ENCODE data around the gene GFOD1.

Gene GFOD1

DNA sequence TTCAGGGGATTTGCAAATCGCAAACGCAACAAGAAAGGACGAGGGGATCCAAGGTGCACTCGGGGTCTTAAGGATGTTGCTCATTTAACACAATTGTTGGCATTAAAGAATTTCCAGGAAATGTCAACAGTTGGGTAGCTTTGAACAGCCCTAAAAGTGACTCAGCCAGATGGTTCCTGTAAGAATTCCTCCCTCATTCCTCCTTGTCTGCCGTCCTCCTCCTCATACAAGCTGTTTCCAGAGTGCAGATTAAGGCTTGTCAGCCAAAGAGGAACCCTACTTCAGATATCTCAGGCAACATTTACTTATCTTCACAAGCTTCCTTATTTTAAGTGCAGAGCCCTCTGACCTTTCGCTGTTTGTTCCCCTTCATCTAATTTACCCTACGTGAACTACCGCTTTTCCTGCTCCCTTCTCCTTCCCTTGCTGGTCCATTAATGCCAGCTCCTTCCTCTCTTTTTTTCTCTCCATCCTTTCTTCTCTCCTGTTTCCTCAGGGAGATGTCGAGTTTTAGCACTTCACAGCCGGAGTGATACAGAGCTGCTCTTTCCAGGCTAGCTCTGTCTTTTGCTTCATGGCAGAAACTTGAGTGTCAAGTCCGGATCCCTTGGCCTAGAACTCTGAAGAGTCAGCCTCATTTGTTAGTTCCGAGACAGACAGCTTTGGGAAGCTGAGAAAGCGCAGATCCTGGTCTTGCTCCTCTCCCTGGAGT is 132.9 kb downstream of the GFOD1 start:
- TF ChIP-seq EZH2phosphoT487 (IDR thresholded peaks at IDR 0.05; ENCODE audit: borderline replicate concordance, low read length), result no peak
- TF ChIP-seq, protein P1, sequence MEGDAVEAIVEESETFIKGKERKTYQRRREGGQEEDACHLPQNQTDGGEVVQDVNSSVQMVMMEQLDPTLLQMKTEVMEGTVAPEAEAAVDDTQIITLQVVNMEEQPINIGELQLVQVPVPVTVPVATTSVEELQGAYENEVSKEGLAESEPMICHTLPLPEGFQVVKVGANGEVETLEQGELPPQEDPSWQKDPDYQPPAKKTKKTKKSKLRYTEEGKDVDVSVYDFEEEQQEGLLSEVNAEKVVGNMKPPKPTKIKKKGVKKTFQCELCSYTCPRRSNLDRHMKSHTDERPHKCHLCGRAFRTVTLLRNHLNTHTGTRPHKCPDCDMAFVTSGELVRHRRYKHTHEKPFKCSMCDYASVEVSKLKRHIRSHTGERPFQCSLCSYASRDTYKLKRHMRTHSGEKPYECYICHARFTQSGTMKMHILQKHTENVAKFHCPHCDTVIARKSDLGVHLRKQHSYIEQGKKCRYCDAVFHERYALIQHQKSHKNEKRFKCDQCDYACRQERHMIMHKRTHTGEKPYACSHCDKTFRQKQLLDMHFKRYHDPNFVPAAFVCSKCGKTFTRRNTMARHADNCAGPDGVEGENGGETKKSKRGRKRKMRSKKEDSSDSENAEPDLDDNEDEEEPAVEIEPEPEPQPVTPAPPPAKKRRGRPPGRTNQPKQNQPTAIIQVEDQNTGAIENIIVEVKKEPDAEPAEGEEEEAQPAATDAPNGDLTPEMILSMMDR (IDR thresholded peaks at IDR 0.05; ENCODE audit: low read depth, low read length, poor library complexity, severe bottlenecking), result no peak
- H4K20me1 ChIP-seq (ENCODE audit: control insufficient read depth, insufficient read depth, low read depth, low read length), result no peaks in the 10 kb centered on the region
- no peaks in the 10 kb centered on the region for H3K27me3 ChIP-seq (ENCODE audit: control insufficient read depth, low read length)
- peaks cover 14% of the 10 kb centered on the region for H3F3A ChIP-seq (ENCODE audit: control insufficient read depth, insufficient read depth)
- no peaks in the 10 kb centered on the region for H3K36me3 ChIP-seq (ENCODE audit: control insufficient read depth, low read length)
- peaks cover 40% of the 10 kb centered on the region for H3K4me1 ChIP-seq (ENCODE audit: control insufficient read depth, low read length)
- H3K79me2 ChIP-seq (ENCODE audit: control insufficient read depth, low read length), result no peaks in the 10 kb centered on the region
- peak overlapping the region; percentile 60 for H3K4me3 ChIP-seq (ENCODE audit: low read length)
- H3K9me3 ChIP-seq (ENCODE audit: control insufficient read depth, insufficient read depth, low read length), result no peaks in the 10 kb centered on the region
- H3K27ac ChIP-seq (ENCODE audit: low read depth, low read length), result peak overlapping the region; percentile 77
- peak overlapping the region; percentile 69 for H3K4me2 ChIP-seq (ENCODE audit: low read length)
- H3K9me2 ChIP-seq (replicated peaks; ENCODE audit: control insufficient read depth, low read length), result no peaks in the 10 kb centered on the region

GRCh38 chr6:13352165-13352564 is 135.2 kb downstream of the GFOD1 start:
- Histone ChIP-seq H3F3A (ENCODE audit: control insufficient read depth, insufficient read depth) (peaks cover 14% of the 10 kb centered on the region), H3K27me3 (ENCODE audit: control insufficient read depth, low read length) (no peaks in the 10 kb centered on the region), H3K4me1 (ENCODE audit: control insufficient read depth, low read length) (peaks cover 32% of the 10 kb centered on the region), H3K36me3 (ENCODE audit: control insufficient read depth, low read length) (no peaks in the 10 kb centered on the region), H4K20me1 (ENCODE audit: control insufficient read depth, insufficient read depth, low read depth, low read length) (no peaks in the 10 kb centered on the region), H3K9me2 (replicated peaks; ENCODE audit: control insufficient read depth, low read length) (no peaks in the 10 kb centered on the region), H3K79me2 (ENCODE audit: control insufficient read depth, low read length) (no peaks in the 10 kb centered on the region), H3K4me3 (ENCODE audit: low read length) (no peak overlapping the region), H3K27ac (ENCODE audit: low read depth, low read length) (no peak overlapping the region), H3K9me3 (ENCODE audit: control insufficient read depth, insufficient read depth, low read length) (no peaks in the 10 kb centered on the region), H3K4me2 (ENCODE audit: low read length) (no peak overlapping the region)
- TF ChIP-seq, protein P1 (IDR thresholded peaks at IDR 0.05; ENCODE audit: low read depth, low read length, poor library complexity, severe bottlenecking), result no peak
- TF ChIP-seq EZH2phosphoT487 (IDR thresholded peaks at IDR 0.05; ENCODE audit: borderline replicate concordance, low read length), result no peak

DNA sequence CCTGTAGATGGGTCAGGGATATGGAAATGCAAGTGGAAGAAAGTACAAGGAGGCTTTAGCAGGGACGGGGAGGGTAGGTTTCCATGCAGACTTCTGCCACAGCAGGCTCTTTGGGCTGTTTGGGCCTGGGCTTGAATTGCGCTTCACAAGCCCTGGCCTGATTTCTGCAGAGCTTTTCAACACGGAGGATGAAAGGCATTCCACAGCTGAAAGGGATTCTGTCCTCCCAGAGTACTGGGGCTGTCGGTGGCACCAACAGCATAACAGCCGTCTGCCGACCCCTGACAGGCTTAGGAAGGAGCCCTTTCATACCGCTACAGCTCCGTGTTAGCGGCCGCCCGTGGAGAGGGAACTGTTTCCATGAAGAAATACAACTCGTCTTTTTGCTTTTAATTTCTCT is 136.1 kb downstream of the GFOD1 start:
- Histone ChIP-seq H3F3A (ENCODE audit: control insufficient read depth, insufficient read depth) (peaks cover 6% of the 10 kb centered on the region), H3K4me3 (ENCODE audit: low read length) (no peak overlapping the region), H4K20me1 (ENCODE audit: control insufficient read depth, insufficient read depth, low read depth, low read length) (no peaks in the 10 kb centered on the region), H3K79me2 (ENCODE audit: control insufficient read depth, low read length) (no peaks in the 10 kb centered on the region), H3K27ac (ENCODE audit: low read depth, low read length) (no peak overlapping the region), H3K36me3 (ENCODE audit: control insufficient read depth, low read length) (no peaks in the 10 kb centered on the region), H3K9me3 (ENCODE audit: control insufficient read depth, insufficient read depth, low read length) (no peaks in the 10 kb centered on the region), H3K4me2 (ENCODE audit: low read length) (no peak overlapping the region), H3K9me2 (replicated peaks; ENCODE audit: control insufficient read depth, low read length) (no peaks in the 10 kb centered on the region), H3K4me1 (ENCODE audit: control insufficient read depth, low read length) (peaks cover 23% of the 10 kb centered on the region), H3K27me3 (ENCODE audit: control insufficient read depth, low read length) (0 out of 2 replicates have a peak, but pooled peaks cover 4% of the 10 kb centered on the region)
- TF ChIP-seq, protein P1 (IDR thresholded peaks at IDR 0.05; ENCODE audit: low read depth, low read length, poor library complexity, severe bottlenecking), result no peak
- TF ChIP-seq EZH2phosphoT487 (IDR thresholded peaks at IDR 0.05; ENCODE audit: borderline replicate concordance, low read length), result no peak
